ENCODE measurements around the gene PDCD11.
"Not testable (repeated sequence)": the region's sequence is repeated elsewhere in the genome, so short reads cannot be mapped to it uniquely, and the experiment has no call there.

The PDCD11 gene

DNA sequence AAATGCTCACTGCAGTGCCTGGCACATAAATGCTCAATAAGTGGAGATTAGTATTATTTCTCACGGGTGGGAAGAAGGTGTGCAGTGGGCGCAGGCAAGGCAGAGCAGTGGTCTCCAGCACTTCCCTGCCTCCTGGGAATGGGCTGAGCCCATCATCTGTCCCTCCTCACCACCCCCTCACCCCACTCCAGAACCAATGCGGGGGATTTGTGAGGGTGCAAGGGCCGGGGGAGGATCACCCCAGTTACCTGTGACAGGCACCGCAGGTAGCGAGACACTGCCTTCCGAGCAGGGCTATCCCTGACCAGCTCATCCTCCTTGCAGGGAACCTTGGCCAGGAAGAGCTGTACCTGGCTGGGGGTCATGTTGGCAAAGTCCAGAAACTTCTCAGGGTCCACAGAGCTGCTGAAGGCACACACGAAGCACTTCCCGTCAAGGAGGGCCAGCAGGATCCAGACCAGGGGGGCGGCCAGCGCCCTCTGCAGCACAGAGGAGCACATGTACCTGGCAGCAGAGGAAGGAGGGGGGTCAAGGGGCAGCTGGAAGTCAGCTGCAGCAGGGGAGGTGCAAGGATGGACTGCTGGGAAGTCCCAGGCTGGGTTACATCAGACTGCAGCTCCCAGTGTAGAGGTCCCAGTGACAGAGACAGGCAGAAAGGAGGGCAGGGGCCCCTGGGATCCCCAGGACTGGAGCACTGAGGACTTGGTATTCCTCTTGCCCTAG is 79.8 kb downstream of the PDCD11 start:
- DNase-seq (ENCODE audit: low read depth) = no peak

DNA sequence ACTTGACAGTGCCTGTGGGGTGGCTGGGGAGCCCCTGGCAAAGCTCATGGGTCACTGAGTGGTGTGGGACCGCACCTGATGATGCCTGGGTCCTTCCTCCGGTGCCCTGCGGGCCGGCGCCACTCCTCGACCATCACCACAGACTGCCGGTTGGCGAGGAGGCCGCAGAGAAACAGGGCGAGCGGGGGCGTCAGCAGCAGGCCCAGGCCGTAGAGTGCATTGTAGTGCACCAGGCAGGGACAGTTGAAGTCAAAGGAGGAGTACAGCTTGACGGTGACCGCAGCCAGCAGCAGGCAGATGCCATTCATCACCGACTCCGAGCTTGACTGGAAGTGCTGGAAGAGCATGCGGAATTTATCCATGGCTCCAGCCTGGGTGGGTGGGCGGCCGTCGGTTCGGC is 82.2 kb downstream of the PDCD11 start:
- no peak for DNase-seq (ENCODE audit: low read depth)

DNA sequence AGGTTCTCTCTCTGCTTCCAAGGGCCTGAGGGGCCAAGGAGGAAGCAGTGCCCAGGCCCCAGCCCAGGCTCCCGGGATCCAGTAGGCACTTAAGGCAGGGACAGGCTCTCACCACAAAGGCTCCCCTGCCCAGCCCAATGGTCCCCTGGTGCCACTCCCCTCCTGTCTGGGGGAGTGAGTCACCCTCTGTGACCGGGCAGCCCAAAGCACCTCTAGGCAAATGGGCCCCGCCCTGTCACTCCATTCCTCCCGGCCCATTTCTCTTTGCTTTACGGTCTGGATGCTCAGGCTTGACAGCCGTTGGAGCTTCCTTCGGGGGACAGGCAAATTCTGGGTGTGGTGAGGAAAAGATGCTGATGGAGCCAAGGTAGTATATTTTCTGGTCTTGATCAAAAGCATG is 82.7 kb downstream of the PDCD11 start, which contains the start of gene CALHM3:
Gene CALHM3, minus strand, starts transcription at position 106 of the 400 bp plus-strand sequence. CDS start 208 bp downstream, outside the sequence.
- no peak for DNase-seq (ENCODE audit: low read depth)

- no peak for DNase-seq (ENCODE audit: low read depth)
Observed at GRCh38 chr10:103480521-103480920, 84.1 kb downstream of the PDCD11 start.

DNA sequence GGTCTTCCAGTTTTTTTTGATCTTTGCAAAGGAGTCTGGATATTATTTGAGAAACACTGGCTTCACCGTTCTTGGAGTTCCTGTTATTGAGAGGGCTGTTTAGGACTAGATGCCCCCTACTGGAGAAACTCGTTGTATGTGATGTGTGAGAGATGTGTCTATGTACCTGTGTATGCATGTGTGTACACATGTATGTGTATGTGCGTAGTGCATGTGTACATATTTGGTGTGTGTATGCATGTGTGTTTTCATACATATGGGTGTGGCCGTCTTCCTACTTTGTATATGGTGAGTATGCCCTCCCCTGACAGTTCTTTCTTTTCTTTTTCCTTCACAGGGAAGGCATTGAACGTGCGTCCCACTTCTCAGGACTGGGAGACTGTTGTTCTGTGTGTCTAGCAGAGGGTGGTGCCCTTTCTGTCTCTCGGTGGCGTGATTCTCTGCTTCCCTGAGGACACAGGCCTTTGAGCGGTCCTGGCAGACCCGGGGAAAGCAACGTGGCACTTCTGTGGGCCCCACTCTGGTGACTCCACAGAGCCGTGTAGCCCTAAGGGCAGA is 85.6 kb downstream of the PDCD11 start:
- DNase-seq (ENCODE audit: low read depth) = no peak

- DNase-seq (ENCODE audit: low read depth) = not testable (repeated sequence)
Observed at GRCh38 chr10:103486635-103487409, 90.4 kb downstream of the PDCD11 start.

- DNase-seq (ENCODE audit: low read depth) = no peak
Observed at GRCh38 chr10:103487410-103487708, 90.9 kb downstream of the PDCD11 start.

DNA sequence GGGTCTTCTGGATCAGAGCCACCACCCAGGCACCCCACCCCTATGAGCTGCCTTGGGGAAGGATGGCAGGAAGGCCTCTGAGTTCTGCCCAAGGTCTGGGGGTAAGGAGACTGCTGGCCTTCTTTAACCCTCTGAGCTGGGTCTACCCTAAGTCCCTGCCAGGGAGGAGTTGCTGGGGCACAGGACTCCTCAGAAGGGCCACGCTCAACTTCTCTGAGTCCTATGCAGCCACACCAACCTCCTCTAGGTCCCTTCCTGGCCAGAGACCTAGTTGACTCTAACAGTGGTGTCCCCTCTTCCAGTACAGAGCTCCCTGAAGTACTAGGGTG is 94.5 kb downstream of the PDCD11 start:
- DNase-seq (ENCODE audit: low read depth) = no peak

DNA sequence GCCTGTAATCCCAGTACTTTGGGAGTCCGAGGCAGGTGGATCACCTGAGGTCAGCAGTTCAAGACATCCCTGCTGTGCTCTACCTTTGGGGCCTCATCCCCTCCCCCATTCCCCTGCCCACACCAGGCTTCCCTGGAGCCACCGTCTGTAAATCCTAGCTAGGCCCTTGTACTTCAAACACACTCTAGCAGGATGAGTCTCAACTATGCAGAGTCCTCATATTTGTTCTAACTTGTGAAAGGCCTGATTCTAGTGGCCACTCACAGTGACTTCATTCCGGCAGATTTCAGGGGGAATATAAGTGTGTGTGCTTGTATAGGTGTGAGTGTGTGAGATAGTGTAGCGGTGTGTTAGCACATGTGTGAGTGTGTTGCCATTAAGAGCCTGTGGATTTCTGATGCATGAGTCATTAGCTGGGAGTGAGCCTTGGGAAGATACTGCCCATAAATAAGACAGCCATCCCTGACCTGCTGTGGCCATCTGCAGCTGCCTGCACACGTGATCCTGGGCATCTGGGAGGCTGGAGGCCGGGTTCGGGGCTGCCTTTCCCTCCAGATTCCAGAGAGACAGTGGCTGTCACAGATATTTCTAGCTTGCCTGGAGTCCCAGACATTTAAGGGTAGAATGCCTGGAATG is 95.4 kb downstream of the PDCD11 start:
- DNase-seq (ENCODE audit: low read depth) = no peak

DNA sequence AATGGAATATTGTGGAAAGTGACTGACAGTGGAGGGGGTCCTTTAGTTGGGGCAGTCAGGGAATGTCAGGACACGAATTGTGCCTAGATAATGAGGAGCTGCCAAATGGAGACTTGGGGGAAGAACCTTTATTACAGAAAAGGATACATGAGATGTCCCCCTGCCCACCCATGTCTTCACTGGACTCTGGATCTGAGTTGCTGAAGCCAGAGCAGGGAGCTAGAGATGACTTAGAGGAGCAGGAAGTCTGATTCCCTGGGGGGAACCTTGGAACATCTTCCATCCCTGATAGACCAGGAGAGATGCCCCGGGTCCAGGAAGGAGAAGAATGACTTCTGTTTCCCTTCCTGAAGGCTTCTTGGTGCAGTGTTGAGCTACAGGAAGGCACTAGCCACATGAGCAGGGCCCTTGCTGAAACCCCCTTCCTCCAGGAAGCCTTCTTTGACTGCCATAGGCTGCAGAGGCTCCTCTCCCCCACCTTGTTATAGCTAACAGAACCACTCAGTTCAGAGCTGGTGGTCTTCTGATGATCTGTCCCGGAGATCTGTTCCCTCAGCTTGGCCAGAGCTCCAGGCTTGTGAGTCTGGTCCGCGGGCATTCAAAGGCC is 96.3 kb downstream of the PDCD11 start:
- no peak for DNase-seq (ENCODE audit: low read depth)

DNA sequence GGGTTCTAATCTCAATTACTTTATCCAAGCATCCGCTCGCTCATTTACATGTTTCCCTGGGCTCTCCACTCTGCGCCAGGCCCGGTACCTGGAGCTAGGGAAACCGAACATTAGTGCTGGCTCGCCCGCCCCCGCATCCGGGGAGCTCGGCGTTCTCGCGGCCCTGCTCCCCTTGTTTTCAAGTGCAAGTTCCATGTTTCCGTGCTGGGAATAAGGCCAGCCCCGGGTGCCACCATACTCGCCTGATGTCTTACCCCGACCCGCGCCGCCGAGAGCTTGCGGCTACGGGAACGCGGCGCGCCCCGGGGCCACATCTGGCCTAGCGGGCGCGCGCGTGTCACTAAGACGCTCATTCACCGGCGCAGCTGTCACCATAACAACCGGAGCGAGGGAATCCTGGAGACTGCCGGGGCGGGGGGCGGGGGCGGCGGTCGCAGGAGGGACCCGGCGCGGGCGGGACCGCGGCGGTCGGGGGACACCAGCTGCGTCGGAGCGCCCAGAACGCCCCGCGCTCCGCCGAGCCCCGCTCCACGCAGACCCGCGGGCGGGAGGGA is 97.0 kb downstream of the PDCD11 start, which contains the start of gene NEURL1:
Gene NEURL1, plus strand, starts transcription at position 344 of the 554 bp plus-strand sequence. CDS start 683 bp downstream, outside the sequence.
- no peak for DNase-seq (ENCODE audit: low read depth)

DNA sequence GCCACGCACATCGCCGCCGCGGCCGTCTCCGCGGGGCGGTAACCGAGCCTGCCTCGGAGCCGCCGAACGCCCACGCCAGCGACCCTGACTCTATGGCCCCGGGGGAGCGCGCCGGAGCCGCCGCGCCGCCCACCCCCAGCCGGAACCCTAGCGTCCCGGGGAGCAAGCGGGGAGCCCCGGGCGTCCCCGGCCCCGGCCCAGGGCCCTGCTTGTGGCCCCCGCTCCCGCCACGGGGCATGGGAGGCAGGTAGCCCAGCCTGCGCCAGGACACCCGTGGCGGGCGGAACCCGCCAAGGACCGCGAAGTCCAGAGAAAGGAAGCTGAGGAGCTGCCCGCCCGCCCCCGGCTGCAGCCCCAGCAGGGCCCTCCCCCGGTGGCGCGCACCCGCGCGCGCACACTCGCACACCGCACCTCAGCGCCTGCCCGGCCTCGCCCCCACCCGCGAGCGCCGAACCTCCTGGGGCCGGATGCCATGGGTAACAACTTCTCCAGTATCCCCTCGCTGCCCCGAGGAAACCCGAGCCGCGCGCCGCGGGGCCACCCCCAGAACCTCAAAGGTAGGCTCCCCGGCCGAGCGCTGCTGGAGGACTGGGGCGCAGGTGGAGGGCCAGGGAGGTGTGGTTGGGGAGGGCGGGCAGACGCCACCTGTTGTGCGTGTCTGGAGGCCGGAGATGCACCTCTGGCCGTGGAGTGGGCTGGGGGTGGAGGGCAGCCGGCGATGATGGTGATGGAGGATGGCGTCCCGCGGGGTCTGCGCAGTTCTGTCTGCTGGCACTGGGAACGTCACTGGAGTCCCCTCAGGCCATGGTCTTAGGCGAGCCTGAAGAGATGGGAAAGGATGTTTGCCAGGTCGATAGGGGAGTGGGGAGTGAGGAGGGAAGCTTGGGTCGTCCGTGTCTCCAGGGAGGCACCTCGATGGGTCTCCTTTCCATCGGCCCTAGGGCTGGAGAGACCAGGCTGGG is 97.8 kb downstream of the PDCD11 start:
- DNase-seq (ENCODE audit: low read depth) = no peak

GRCh38 chr10:103495321-103495720 is 98.9 kb downstream of the PDCD11 start:
- no peak for DNase-seq (ENCODE audit: low read depth)
